Measurements from ENCODE around the gene ADRA2A. TPM values are rescaled to one million over a fixed set of nuclear protein-coding genes. Genes with fewer than 3 reads are reported as not detected.

Gene ADRA2A
- 10 to 100 TPM in 2 of 3 donors, 1 to 10 TPM in 1; 3.9 to 99.6 (median 10.6) TPM for polyA plus RNA-seq

DNA sequence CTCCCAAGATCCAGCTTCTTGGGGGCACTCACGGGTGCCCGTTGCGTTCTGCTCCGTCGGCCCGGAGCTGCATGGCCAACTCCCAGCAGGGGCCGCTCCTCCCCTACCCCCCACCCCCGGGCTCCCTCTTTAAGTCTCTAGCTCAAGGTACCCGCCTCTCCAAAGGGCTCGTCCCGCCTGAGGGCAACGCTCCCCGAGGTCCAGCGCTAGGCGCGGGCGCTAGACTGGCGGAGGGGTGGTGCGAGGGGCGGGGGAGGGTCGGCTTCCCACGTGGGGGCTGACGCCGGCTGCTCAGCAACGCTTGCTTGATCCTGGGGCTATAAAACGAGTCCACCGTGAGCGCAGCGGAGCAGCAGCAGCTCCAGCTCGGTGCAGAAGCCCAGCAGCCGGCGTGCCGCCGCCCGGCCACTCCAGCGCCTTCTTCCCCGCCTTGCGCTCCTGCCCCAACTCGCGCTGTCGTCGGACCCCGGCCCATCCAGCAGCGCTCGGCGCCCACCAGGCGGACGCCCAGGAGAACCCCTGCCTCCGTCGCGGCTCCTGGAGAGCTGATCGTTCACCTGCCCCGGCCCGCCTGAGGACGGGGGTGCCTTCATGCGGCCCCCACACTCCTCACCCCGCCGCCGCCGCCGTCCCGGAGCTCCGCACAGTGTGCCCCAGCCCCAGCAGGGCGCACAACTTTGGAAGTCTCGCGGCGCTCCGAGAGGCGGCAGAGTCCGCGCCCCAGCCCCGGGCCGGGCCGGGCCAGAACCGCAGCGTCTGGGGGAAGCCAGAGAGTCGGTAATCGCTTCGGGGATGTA, at the start of gene ADRA2A:
TSS of gene ADRA2A (plus strand) at position 348 of the 797 bp plus-strand sequence. CDS start 968 bp downstream, outside the sequence.
- H3K27ac ChIP-seq (ENCODE audit: low read depth, low read length) = no peak within 1 kb of the TSS
- 0 to 1% (median 1%) methylated on average over 63 to 79 of the region's 79 CpGs for WGBS, 3 donors

DNA sequence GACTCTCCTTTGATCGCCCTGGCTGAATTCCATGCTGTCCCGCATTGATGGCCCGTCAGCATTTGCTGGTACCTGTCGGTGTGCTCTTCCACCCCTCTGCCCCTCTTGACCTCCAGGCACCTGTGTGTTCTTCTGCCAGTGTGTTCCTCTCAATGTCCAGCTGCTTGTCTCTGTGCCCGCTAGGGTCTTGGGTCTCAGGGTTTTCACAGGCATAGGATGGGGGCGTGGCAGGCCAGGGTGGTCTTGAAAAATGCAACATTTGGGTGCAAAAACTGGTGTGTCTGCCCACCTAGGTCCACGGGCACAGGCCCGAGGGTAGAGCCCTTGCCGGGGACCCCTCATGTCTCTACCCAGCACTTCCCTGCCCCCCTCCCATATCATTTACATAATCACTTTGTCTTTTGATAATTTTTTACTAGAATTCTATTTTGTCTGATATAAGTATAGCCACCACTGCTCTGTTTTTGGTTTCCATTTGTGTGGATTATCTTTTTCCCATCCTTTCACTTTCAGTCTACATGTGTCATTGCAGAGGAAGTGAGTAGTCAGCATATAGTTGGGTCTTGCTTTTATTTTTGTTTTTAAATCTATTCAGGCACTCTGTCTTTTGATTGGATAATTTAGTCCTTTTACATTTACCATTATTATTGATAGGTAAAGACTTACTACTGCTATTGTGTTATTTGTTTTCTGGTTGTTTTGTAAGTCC, 46.6 kb upstream of the ADRA2A start:
- WGBS, 3 donors = 97 to 100% (median 99%) methylated on average over 9 of the region's 9 CpGs
- no peak overlapping the region for H3K27ac ChIP-seq (ENCODE audit: low read depth, low read length)

GRCh38 chr10:111034598-111035310, 42.1 kb upstream of the ADRA2A start:
- no peak overlapping the region for H3K27ac ChIP-seq (ENCODE audit: low read depth, low read length)
- 70 to 89% (median 70%) methylated on average over 2 of the region's 2 CpGs for WGBS, 3 donors

DNA sequence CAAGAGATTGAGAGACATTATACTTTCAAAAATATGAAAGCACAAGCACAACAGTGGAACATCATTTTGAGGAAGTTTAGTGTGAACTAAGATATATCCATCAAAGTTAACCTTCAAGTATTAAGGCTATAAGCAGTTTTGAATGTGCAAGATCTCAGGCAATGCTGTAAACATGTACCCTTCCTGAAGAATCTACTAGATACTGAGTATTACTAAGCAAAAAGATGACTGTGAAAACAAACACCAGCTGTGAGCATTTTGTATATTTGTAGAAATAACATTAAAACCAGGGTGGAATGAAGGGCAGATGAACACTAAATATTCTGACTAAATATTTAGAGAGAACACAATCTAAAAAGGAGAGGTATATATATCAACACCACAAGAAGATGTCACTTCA, 41.3 kb upstream of the ADRA2A start:
- no peak overlapping the region for H3K27ac ChIP-seq (ENCODE audit: low read depth, low read length)

DNA sequence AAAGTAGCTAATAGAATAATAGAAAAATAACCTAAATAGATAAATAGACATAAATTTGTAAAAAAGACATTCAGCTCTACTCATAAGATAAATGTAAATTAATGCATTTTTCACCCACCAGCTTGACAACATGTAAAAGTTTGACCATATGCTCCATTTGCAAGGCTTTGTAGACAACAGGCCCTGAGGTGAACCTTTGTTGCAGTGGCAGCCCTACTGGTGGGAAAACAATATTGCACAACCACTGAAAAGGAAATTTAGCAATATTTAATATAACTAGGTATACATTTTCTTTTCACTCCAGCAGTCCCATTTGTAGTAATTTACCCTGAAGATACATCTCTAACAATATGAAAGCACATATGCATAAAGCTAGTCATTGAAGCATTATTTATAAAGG, 39.0 kb upstream of the ADRA2A start:
- H3K27ac ChIP-seq (ENCODE audit: low read depth, low read length) = no peak overlapping the region

DNA sequence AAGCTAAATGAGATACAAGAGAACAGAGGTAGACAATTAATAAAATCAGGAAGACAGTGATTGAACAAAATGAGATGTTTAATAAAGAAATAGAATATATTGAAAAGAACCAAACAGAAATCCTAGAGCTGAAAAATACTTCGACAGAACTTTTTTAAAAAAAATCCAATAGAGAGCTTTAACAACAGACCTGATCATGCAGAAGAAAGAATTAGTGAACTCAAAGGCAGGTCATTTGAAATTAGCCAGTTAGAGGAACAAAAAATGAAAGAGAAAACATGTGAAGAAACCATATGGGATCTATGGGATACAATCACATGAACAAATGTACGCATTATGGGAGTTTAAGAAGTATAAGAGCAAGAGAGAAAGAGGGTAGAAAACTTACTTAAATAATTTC, 37.3 kb upstream of the ADRA2A start:
- no peak overlapping the region for H3K27ac ChIP-seq (ENCODE audit: low read depth, low read length)
- 83 to 89% (median 87%) methylated on average over 2 of the region's 2 CpGs for WGBS, 3 donors

GRCh38 chr10:111057006-111057405, 19.8 kb upstream of the ADRA2A start:
- WGBS, 3 donors = 49 to 69% (median 61%) methylated on average over 1 of the region's 1 CpG
- no peak overlapping the region for H3K27ac ChIP-seq (ENCODE audit: low read depth, low read length)

GRCh38 chr10:111063471-111063870, 13.4 kb upstream of the ADRA2A start:
- WGBS, 3 donors = 90 to 93% (median 92%) methylated on average over 2 of the region's 2 CpGs
- H3K27ac ChIP-seq (ENCODE audit: low read depth, low read length) = no peak overlapping the region

DNA sequence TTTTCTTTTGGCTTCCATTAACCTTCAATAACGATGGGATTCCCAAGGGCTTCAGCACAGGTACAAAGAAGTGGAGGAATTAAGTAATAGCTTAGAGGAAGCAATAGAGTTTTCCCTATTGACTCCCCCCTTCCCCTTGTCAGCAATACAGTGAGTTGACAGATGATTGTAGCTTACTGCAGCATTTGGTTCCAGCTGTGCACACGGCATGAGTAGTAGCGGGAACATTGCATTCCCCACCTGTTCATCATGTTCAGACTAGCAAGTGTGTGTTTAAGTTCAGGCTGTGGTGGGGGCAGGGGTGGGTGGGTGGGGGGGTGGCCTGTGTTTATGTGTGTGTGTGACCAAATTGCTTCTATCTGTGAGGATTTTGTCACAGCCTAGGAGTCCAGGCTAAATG, 4.6 kb upstream of the ADRA2A start:
- WGBS, 3 donors = 42 to 65% (median 54%) methylated on average over 3 of the region's 3 CpGs
- no peak overlapping the region for H3K27ac ChIP-seq (ENCODE audit: low read depth, low read length)

GRCh38 chr10:111075577-111076185, 1.1 kb upstream of the ADRA2A start:
- 16 to 23% (median 20%) methylated on average over 18 of the region's 18 CpGs for WGBS, 3 donors
- H3K27ac ChIP-seq (ENCODE audit: low read depth, low read length) = no peak overlapping the region

- no peak overlapping the region for H3K27ac ChIP-seq (ENCODE audit: low read depth, low read length)
- WGBS, 3 donors = 0 to 1% (median 0%) methylated on average over 35 to 39 of the region's 39 CpGs
Measured at GRCh38 chr10:111076191-111076681, 593 bp upstream of the ADRA2A start.

DNA sequence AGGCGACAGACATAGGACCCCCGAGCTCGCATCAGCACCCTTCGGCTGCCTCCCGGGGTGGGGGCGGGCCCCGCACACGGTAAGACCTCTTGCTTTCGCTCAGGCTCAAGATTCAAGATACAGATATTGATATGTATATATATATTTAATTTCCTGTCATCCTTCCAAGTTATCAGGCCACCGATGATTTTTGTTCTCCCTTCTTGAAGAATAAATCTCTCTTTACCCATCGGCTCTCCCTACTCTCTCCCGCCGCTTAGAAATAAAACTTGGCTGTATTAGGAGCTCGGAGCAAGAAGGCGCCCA, 603 bp downstream of the ADRA2A start:
- 0 to 2% (median 1%) methylated on average over 15 of the region's 15 CpGs for WGBS, 3 donors
- H3K27ac ChIP-seq (ENCODE audit: low read depth, low read length) = no peak overlapping the region

GRCh38 chr10:111077785-111078504, 1.1 kb downstream of the ADRA2A start:
- no peak overlapping the region for H3K27ac ChIP-seq (ENCODE audit: low read depth, low read length)
- 11 to 14% (median 12%) methylated on average over 69 to 78 of the region's 78 CpGs for WGBS, 3 donors

- 21 to 34% (median 24%) methylated on average over 87 to 104 of the region's 104 CpGs for WGBS, 3 donors
Measured at GRCh38 chr10:111078505-111079185, 1.8 kb downstream of the ADRA2A start.

DNA sequence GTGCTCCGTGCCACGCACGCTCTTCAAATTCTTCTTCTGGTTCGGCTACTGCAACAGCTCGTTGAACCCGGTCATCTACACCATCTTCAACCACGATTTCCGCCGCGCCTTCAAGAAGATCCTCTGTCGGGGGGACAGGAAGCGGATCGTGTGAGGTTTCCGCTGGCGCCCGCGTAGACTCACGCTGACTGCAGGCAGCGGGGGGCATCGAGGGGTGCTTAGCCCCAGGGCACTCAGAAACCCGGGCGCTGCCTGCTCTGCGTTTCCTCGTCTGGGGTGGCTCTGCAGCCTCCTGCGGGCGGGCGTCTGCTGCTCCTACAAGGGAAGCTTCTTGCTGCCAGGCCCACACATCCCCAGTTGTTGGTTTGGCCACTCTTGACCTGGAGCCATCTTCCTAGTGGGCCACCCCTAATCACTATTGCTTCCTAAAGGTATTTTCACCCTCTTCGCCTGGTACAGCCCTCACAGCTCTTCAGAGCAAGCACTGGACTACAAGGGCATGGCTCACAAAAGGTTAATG, 2.5 kb downstream of the ADRA2A start:
- 72 to 80% (median 78%) methylated on average over 28 of the region's 28 CpGs for WGBS, 3 donors
- H3K27ac ChIP-seq (ENCODE audit: low read depth, low read length) = no peak overlapping the region

More at GRCh38 chr10:111078505-111079185, 1.8 kb downstream of the ADRA2A start:
- no peak overlapping the region for H3K27ac ChIP-seq (ENCODE audit: low read depth, low read length)

- no peak overlapping the region for H3K27ac ChIP-seq (ENCODE audit: low read depth, low read length)
- WGBS, 3 donors = 45 to 63% (median 58%) methylated on average over 5 of the region's 5 CpGs
Measured at GRCh38 chr10:111079781-111080180, 3.0 kb downstream of the ADRA2A start.

GRCh38 chr10:111080224-111080623, 3.4 kb downstream of the ADRA2A start:
- WGBS, 3 donors = 70 to 75% (median 75%) methylated on average over 2 of the region's 2 CpGs
- no peak overlapping the region for H3K27ac ChIP-seq (ENCODE audit: low read depth, low read length)
